NB4 (cell line): ENCODE results near the gene LRRC4B.

Source experiments
- MYC ChIP-seq: IDR thresholded peaks from 2 replicates; pipeline ENCODE4 v1.6.1; 2011; ENCODE audit warnings: low read depth, low read length
- POLR2A ChIP-seq: IDR thresholded peaks from 2 replicates; pipeline ENCODE4 v1.6.1; 2011; ENCODE audit warnings: mild to moderate bottlenecking; ENCODE audit not compliant: insufficient read length; ENCODE audit errors: extremely low read depth
- TF ChIP-seq, protein P1 (sequence below): IDR thresholded peaks from one replicate; pipeline ENCODE4 v1.5.1; 2012; ENCODE audit warnings: low read depth, low read length
- TF ChIP-seq, protein P2 (sequence below): IDR thresholded peaks from 2 replicates; pipeline ENCODE4 v1.6.1; 2011; ENCODE audit warnings: low read depth, low read length

DNA sequence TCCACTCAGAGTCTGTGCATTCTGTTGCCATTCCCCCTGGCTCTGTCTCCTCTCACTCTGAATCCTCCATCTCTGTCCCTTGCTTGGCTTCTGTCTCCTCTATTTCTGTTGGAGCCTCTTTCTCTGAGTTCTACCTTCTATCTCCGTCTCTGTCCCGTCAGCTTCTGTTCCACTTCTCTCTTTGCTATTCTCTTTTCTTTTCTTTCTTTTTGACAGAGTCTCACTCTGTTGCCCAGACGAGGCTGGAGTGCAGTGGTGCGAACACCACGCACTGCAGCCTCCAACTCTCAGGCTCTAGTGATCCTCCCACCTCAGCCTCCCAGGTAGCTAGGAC is 33.8 kb upstream of the LRRC4B start:
- TF ChIP-seq, protein P1, sequence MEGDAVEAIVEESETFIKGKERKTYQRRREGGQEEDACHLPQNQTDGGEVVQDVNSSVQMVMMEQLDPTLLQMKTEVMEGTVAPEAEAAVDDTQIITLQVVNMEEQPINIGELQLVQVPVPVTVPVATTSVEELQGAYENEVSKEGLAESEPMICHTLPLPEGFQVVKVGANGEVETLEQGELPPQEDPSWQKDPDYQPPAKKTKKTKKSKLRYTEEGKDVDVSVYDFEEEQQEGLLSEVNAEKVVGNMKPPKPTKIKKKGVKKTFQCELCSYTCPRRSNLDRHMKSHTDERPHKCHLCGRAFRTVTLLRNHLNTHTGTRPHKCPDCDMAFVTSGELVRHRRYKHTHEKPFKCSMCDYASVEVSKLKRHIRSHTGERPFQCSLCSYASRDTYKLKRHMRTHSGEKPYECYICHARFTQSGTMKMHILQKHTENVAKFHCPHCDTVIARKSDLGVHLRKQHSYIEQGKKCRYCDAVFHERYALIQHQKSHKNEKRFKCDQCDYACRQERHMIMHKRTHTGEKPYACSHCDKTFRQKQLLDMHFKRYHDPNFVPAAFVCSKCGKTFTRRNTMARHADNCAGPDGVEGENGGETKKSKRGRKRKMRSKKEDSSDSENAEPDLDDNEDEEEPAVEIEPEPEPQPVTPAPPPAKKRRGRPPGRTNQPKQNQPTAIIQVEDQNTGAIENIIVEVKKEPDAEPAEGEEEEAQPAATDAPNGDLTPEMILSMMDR, result no peak
- TF ChIP-seq MYC (no peak), POLR2A (no peak)
- TF ChIP-seq, protein P2, sequence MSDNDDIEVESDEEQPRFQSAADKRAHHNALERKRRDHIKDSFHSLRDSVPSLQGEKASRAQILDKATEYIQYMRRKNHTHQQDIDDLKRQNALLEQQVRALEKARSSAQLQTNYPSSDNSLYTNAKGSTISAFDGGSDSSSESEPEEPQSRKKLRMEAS, result no peak
